ENCODE data around the gene DGKZ. TPM values are rescaled to one million over a fixed set of nuclear protein-coding genes. Genes with fewer than 3 reads are reported as not detected.
A peak's percentile ranks its signal among the peaks of the same experiment; 100 is the strongest.

The DGKZ gene
- total and polyA plus RNA-seq, 10 of the 15 experiments (the other 5 are each of a cell fraction or from before 2014, with no cell fraction given), result 0.50 to 78.4 (median 39.5) TPM

DNA sequence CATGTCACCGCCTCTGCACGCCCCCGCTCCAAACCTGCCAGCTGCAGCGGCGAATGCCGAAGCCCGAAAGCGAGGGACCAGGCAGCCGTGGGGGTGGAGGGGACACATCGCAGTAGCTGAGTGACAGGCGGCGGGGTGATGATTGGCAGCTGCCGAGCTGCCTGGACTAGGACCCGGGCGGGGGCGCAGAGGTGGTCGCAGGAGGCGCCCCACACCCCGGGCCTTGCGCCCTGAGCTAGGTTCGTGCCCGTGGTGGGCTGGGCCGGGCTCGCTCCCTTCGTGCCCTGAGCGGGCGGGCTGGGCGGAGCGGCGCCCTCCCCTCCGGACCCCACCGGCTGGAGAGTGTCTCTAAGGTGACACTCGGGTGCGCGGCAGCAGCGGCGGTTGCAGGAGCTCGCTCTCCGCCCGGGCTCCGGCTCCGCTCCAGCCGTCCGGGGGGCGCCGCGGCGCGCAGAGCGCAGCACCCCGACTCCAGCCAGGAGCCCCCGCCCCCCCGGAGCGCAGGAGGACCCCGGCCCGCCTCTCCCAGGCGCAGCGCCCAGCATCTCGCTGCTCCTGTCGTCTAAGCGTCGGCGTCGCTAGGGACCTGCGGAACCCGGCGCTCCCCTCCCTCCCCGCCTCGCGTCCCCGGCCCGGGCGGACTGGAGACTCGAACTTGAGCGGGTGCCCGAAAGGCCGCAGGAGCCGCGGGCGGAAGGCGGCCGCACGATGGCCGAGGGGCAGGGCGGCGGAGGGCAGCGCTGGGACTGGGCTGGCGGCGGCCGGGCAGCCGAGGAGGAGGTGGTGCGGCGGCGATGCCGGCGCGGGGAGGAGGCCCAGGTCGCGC is 14.5 kb upstream of the DGKZ start (continued):
- TF ChIP-seq, protein P1, sequence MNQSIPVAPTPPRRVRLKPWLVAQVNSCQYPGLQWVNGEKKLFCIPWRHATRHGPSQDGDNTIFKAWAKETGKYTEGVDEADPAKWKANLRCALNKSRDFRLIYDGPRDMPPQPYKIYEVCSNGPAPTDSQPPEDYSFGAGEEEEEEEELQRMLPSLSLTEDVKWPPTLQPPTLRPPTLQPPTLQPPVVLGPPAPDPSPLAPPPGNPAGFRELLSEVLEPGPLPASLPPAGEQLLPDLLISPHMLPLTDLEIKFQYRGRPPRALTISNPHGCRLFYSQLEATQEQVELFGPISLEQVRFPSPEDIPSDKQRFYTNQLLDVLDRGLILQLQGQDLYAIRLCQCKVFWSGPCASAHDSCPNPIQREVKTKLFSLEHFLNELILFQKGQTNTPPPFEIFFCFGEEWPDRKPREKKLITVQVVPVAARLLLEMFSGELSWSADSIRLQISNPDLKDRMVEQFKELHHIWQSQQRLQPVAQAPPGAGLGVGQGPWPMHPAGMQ (IDR thresholded peaks at IDR 0.05; ENCODE audit: borderline replicate concordance), result no peak

DNA sequence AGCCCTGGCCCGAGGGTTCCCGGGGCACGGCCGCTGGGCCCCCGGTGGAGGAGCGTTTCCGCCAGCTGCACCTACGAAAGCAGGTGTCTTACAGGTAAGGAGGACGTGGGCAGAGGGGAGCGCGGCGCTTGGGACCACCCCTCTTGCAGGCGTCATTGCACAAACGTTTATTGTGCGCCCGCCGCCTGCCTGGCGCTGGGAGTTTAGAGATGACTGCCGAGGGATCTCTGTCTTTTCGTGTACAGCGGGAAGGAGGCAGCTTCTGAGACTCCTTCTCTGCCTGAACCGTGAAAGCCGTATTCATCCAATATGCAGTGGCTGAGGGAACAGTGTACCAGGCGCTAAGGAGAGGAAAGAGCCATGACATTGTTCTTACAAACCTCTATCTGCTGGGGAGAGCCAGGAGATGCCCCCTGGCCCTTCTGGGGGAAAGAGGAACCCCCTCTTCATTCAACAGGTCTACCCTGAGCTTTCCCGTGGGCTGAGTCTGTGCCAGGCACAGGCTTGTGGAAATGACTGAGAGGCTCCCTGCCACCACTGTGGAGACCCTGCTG is 13.8 kb upstream of the DGKZ start:
- Histone ChIP-seq H3K27me3 (replicated peaks in 1 of 2; ENCODE audit: control insufficient read depth in 2 of 2, insufficient read depth in 2 of 2, low read length in 1 of 2) (peaks cover 17 to 30% of the 10 kb centered on the region in 2 experiments), H3K79me2 (ENCODE audit: control insufficient read depth, insufficient read depth, low read length) (no peaks in the 10 kb centered on the region), H3K36me3 (ENCODE audit: control insufficient read depth in 2 of 2, insufficient read depth in 2 of 2, low read length in 1 of 2) (no peaks in the 10 kb centered on the region), H3K9me3 (replicated peaks; ENCODE audit: control insufficient read depth, insufficient read depth, low read length) (no peaks in the 10 kb centered on the region), H3K4me1 (ENCODE audit: control insufficient read depth, insufficient read depth, low read length) (no peaks in the 10 kb centered on the region; the same call in 1 of the 2 replicates), H3K9ac (ENCODE audit: control insufficient read depth, insufficient read depth, low read length) (no peak overlapping the region), H2AFZ (ENCODE audit: control insufficient read depth, low read depth, low read length) (no peak overlapping the region), H4K20me1 (ENCODE audit: control insufficient read depth, insufficient read depth) (no peaks in the 10 kb centered on the region), H3K4me2 (ENCODE audit: control insufficient read depth, insufficient read depth) (peak overlapping the region; percentile 63), H3K27ac (ENCODE audit: control insufficient read depth, insufficient read depth) (no peak overlapping the region), H3K4me3 (no peak overlapping the region)
- 7% methylated on average over 25 of the region's 25 CpGs for WGBS (ENCODE audit: insufficient coverage, insufficient replicate concordance, low lambda C conversion rate, missing lambda C conversion rate)
- no peak for ATAC-seq
- in situ Hi-C loops (cut with MboI) (no loop called here), intact Hi-C loops (cut with micrococcal nuclease; ENCODE audit: unreplicated experiment) (no loop called here)
- DNase-seq (ENCODE audit: low read depth, low spot score), result no peak
- RAD21 ChIA-PET (ENCODE audit: unreplicated experiment), result no interaction called here
- no TSS peak for BruUV-seq (replicated peaks)
- FAIRE-seq, result no peak
- SMC1A ChIA-PET (ENCODE audit: uncharacterized antibody, unreplicated experiment), result no interaction called here
- no peak for TF ChIP-seq MTA2 (IDR thresholded peaks at IDR 0.05; ENCODE audit: low read depth)
- 0 out of 2 replicates have a peak, but pooled peaks have one; percentile 31 for TF ChIP-seq EZH2 (IDR thresholded peaks at IDR 0.05; ENCODE audit: borderline replicate concordance, control insufficient read depth, low read depth, low read length)
- no peak for TF ChIP-seq MYB (IDR thresholded peaks at IDR 0.05; ENCODE audit: borderline replicate concordance, low read depth, low read length)
- POLR2A ChIA-PET, result no interaction called here
- CTCF ChIA-PET, result interaction anchor here (1.6 to 1.7 kb wide), 2 partner anchors 11 to 24 kb away, joined by 4 to 5 read pairs; no protein-coding TSS in a partner anchor

All from GM12878 (cell line).